NCI-H1105 (cell line): ENCODE measurements around the gene ABCC8.

Experiments
- DNase-seq: peaks from one replicate; lab custom pipeline; 2025; lab: John Stamatoyannopoulos, UW

The ABCC8 gene

GRCh38 chr11:17505146-17505545, 28.5 kb upstream of the ABCC8 start:
- no peak for DNase-seq

DNA sequence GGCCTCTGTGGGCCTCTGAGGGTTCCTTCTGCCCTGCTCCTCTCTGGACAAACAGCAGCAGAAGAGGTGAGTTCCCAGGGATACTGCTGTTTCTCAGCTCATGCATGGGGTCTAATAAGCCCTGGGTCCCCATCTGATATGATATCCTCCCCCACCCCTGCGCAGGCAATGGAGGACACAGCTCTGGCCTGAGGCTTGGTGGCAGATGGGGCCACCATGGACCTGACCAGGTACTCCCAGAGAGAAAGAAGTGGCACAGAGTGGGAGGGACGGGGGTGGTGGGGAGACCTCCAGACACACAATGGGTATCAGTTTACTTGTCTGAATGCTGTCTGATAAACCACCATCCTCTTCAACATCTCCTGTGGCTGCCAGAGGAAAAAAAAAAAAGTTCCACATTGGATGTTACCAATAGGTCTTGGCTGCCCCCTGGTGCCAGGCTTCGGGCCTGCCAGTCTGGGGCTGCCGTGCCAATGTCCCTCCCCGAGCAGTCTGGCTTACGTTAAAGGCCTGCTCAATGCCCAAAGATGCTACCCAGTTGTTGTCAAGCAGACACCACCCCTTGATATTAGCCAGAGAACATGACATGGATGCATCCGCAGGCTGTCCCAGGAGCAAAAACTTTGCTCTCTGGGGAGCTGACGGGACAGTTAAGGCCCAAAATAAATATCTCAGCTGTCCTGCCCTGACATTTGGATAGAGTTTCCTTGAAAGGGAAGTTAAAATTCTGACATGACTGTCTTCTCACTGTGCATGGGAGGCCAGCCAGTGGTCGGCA, 27.9 kb upstream of the ABCC8 start:
- peak; percentile 79 for DNase-seq

GRCh38 chr11:17502630-17503029, 26.0 kb upstream of the ABCC8 start:
- DNase-seq = no peak

DNA sequence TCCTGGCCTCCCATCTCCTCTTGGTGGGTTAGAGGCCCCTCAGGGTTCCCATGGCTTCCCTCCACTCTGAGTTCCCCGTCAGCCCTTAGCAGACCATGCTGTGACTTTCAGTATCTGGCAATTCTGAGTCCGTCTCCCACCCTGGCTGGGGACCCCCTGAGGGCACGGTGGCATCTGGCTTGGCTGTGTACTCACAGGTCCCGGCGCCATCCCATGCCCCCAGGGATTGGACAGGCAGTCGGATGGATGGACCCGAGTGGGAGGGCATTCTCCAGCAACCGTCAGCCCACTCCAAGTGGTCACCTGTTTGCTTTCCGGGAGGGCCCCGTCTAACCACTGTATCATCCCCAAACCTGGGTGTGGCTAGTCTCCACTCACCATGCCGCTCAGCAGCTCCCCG, 24.0 kb upstream of the ABCC8 start:
- no peak for DNase-seq

GRCh38 chr11:17498475-17498874, 21.8 kb upstream of the ABCC8 start:
- no peak for DNase-seq

DNA sequence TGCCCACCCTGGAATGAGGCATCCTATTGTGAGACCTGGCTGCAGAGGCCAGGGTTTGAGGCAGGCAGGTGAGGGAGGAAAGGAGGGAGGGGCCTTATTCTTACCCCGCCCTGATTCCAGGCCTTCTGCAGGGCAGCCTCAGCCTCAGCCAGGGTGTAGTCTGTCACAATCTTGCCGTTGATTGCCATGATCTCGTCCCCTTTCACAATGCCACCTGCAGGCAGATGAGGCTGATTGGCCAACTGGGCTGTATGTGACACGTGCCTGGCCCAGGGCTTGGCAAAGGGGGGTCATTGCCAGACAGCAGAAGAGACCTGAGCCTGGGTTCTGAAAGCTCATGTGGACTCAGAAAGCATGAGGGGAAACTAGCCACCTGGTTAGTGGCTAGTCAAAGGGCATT, 21.4 kb upstream of the ABCC8 start:
- DNase-seq = peak; percentile 57

GRCh38 chr11:17496406-17496805, 19.8 kb upstream of the ABCC8 start:
- no peak for DNase-seq

- DNase-seq = no peak
Observed at GRCh38 chr11:17494019-17494418, 17.4 kb upstream of the ABCC8 start.

GRCh38 chr11:17490938-17491337, 14.3 kb upstream of the ABCC8 start:
- no peak for DNase-seq

DNA sequence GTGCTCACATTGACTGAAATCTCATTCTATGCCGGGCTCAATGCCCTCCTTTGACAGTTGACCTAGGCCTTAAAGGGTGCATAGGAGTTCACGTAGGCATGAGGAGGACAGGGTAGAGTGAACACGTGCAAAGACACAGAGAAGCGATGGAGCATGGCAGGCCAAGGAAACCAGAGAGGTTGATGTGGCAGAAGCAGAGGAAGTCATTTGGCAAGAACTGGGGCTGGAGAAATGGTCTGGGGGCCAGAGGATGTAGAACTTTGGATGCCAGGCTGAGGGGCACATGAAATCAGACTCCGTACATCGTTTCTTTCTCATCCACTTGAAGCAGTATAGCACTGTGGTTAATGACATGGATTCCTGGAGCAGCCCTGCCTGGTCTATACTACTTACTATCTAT, 13.6 kb upstream of the ABCC8 start:
- DNase-seq = no peak

- DNase-seq = no peak
Observed at GRCh38 chr11:17489751-17490150, 13.1 kb upstream of the ABCC8 start.

GRCh38 chr11:17488563-17488962, 11.9 kb upstream of the ABCC8 start:
- no peak for DNase-seq

DNA sequence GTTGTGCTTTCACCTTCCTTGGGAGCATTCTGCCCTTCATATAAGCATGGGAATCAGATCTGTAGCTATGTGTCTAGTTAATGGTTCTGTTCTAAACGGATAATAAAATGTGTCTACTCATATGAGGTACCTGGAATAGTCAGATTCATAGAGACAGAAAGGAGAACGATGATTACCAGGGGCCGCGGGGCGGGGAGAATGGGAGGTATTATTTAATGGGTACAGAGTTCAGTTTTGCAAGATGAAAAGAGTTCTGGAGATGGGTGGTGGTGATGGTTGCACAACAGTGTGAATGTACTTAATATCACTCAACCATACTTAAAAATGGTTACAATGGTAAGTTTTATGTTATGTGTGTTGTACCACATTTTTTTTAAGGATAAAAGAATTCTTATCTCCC, 10.0 kb upstream of the ABCC8 start:
- no peak for DNase-seq

DNA sequence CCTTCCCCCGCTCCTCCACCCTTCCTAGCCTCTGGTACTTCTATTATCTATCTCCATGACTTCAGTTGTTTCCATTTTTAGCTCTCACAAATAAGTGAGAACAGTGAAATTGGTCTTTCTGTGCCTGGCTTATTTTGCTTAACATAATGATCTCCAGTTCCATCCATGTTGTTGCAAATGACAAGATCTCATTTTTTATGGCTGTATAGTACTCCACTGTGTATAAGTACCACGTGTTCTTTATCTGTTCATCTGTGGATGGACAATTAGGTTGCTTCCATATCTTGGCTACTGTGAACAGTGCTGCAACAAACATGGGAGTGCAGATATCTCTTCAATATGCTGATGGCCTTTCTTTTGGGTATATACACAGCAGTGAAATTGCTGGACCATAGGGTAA, 6.9 kb upstream of the ABCC8 start:
- DNase-seq = no peak

- DNase-seq = no peak
Observed at GRCh38 chr11:17481905-17482304, 5.3 kb upstream of the ABCC8 start.

DNA sequence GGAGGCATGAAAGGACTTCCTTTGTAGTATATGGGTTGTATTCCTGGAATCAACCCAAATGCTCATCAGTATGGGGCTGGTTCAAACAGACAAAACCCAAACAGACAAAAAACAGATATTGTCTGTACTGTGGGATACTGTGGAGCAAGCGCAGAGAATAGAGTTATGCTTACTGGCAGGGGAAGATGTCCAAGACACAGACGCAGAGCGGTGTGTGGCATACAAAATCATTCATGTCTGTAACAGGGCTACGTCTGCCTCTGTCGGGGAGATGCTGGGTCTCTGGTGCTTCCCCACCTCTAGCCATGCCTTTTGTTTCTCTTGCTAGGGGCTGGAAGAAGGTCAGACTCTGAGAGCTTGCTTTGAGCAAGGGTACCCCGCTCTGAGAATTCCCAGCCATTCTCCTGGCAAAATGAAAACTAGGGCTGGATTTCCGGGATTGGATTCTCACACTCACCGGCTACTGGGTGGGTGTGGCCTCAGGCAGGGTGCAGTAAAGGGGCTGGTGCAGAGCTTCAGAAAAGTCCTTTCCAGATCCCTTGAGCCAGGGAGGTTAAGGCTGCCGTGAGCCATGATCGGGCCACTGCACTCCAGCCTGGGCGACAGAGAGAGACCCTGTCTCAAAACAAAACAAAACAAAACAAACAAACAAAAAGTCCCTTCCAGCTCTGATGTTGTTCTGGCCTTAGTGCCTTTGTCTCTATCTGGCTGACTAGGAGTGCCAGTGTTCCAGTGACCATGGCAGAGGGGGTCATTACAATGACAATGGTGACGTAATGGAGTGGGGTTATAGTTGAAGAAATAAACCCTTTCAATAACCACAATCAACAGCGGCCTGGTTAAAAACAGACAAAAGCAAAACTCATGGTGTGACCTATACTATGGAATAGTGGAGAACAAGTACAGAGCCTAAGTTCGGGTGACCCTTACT, 2.9 kb upstream of the ABCC8 start:
- DNase-seq = peak; percentile 59

DNA sequence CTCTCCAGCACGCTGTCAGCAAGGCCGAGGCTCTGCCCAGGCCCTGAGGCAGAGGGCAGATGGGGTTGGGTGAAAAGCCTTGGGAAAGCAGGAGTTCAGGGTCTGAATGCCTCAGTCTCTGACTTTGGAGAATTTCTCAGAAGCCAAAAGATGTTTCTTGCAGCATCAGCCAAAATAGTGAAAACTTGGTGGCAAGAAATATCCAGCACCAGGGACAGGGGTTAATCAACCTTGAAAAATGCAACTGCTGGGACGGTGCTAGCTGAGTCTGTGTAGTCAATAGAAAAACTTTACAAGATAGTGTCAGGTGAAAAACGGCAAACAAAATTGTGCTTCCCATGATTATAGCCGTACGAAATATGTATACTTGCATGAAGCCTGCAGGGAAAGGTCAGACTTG, 1.4 kb upstream of the ABCC8 start:
- DNase-seq = no peak

GRCh38 chr11:17477361-17477760, 716 bp upstream of the ABCC8 start:
- DNase-seq = no peak

DNA sequence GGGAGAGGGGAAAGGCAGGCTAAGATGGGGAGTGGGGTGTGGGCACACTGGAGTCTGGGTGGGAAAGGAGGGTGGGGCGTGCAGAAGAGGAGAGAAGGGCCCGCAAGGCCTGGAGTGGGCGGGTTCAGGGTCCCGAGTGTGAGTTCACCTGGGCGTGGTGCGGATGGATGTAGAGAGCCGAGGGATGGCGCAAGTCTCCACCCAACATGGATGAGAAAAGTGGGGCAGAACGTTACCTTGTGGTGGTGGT, 364 bp upstream of the ABCC8 start:
- DNase-seq = no peak

DNA sequence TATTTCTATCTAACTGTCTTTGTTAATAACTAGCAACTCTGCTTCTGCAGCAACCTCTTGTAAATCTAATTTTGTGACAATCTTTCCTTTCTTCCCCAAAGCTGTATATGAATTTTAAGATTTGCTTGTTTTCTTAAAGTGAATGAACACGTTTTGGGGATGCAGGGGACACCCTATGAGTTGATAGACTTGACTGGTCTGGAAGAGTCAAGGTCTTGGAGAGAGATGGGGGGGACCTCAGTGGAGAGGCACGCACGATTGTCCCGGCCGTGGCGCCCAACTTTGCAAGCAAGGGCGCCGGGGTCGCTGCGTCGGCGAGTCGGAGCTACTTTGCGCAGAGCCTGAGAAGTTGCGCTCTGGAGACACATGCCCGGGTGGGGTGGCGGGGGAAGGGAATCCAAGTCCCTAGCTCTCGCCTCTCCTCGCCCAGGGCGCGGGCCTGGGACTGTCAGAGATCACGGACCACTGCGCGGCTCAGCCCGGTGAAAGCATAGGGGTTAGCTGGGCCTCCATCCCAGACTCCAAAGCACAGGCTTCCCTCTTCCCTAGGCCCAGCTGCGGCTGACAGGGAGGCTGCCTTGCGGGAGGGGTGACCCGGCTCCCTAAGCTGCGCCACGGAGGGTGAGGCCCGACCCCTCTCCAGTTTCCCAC, 854 bp downstream of the ABCC8 start:
- DNase-seq = peak; percentile 22

DNA sequence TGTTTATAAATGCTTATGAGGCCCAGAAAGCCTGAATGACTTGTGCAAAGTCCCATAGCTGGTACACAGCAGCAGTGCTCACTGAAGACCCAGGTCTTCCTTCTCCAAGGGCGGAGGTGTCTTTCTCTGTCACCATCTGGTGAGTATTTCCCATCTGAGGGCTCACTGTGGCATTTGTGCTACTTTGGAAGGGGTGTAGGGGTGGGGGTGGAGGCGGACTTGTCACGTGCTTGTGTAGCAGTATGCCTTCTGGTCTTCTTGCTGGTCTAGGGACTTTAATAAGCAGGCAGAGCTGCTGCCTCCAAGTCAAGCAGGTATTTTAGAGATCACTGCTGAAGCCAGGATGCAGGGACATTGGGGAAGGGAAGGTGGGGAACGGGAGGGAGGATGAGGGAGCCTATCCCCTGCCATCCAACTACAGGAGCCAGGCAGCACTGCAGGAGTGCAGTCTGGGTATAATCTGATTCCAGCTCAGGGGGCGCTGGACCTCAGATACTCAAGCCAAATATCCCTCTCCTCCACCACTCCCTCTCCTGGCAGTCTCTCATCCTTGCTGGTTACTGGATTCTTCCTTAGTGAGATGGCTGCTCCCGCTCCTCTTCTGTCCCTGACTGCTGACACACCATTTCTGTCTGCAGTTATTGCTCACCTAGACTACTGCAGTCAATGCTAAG, 3.4 kb downstream of the ABCC8 start:
- no peak for DNase-seq

DNA sequence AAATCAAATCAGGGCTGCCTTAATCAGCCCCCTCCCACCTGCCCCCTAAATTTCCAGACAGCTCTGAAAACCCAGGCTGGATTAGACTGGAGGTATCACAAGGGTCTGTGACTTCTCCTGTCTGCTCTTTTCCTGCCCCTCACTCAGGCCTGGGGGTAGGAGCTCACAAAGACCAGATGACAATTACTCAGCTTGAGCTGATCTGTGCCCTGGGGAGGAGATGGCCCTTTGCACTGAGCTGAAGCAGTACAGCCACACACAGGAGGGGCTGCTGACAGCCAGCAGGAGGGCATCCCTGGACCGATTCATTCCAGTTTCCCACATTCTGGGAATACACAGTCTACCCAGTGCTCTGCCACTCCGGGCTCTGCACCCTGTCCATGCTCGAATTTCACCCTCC, 4.2 kb downstream of the ABCC8 start:
- DNase-seq = no peak

- DNase-seq = no peak
Observed at GRCh38 chr11:17471501-17471900, 5.1 kb downstream of the ABCC8 start.
